ENCODE measurements around the gene TCERG1L.

DNA sequence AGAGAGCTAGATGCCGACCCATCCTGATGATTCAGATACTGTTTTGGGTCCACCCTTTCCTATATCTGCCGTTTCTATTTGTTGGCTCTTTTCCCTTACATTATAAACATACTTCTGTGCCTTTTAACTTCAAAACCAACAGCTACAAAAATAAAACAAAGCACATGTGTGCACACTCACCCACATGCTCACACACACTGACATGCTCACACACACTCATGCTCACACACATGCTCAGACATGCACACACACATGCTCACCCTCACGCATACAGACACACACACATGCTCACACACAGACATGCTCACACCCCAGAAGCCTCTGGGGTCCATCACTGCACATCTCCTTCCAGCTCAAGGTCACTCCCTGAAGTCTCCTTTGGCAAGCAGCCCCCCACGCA, 88.1 kb downstream of the TCERG1L start:
- TF ChIP-seq, protein P1, sequence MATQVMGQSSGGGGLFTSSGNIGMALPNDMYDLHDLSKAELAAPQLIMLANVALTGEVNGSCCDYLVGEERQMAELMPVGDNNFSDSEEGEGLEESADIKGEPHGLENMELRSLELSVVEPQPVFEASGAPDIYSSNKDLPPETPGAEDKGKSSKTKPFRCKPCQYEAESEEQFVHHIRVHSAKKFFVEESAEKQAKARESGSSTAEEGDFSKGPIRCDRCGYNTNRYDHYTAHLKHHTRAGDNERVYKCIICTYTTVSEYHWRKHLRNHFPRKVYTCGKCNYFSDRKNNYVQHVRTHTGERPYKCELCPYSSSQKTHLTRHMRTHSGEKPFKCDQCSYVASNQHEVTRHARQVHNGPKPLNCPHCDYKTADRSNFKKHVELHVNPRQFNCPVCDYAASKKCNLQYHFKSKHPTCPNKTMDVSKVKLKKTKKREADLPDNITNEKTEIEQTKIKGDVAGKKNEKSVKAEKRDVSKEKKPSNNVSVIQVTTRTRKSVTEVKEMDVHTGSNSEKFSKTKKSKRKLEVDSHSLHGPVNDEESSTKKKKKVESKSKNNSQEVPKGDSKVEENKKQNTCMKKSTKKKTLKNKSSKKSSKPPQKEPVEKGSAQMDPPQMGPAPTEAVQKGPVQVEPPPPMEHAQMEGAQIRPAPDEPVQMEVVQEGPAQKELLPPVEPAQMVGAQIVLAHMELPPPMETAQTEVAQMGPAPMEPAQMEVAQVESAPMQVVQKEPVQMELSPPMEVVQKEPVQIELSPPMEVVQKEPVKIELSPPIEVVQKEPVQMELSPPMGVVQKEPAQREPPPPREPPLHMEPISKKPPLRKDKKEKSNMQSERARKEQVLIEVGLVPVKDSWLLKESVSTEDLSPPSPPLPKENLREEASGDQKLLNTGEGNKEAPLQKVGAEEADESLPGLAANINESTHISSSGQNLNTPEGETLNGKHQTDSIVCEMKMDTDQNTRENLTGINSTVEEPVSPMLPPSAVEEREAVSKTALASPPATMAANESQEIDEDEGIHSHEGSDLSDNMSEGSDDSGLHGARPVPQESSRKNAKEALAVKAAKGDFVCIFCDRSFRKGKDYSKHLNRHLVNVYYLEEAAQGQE (IDR thresholded peaks at IDR 0.05; ENCODE audit: borderline replicate concordance): no peak
- TF ChIP-seq, protein P2, sequence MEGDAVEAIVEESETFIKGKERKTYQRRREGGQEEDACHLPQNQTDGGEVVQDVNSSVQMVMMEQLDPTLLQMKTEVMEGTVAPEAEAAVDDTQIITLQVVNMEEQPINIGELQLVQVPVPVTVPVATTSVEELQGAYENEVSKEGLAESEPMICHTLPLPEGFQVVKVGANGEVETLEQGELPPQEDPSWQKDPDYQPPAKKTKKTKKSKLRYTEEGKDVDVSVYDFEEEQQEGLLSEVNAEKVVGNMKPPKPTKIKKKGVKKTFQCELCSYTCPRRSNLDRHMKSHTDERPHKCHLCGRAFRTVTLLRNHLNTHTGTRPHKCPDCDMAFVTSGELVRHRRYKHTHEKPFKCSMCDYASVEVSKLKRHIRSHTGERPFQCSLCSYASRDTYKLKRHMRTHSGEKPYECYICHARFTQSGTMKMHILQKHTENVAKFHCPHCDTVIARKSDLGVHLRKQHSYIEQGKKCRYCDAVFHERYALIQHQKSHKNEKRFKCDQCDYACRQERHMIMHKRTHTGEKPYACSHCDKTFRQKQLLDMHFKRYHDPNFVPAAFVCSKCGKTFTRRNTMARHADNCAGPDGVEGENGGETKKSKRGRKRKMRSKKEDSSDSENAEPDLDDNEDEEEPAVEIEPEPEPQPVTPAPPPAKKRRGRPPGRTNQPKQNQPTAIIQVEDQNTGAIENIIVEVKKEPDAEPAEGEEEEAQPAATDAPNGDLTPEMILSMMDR (IDR thresholded peaks at IDR 0.05; ENCODE audit: poor library complexity, severe bottlenecking): no peak
- TF ChIP-seq EZH2 (IDR thresholded peaks at IDR 0.05; ENCODE audit: borderline replicate concordance, insufficient read depth, low read length, poor library complexity, severe bottlenecking) (no peak), SMC3 (conservative IDR thresholded peaks at IDR 0.05; ENCODE audit: poor library complexity) (no peak), POLR2AphosphoS5 (IDR thresholded peaks at IDR 0.05) (no peak), EP300 (conservative IDR thresholded peaks at IDR 0.05; ENCODE audit: poor library complexity, severe bottlenecking) (no peak), MXI1 (conservative IDR thresholded peaks at IDR 0.05; ENCODE audit: poor library complexity, severe bottlenecking) (no peak), RAD21 (conservative IDR thresholded peaks at IDR 0.05) (no peak)
